NCI-H146 treated with DMSO at 0.1 percent for 48 hours (cell line): Measurements from ENCODE around the gene TAS1R3.

Source experiments
- DNase-seq: peaks from one replicate; lab custom pipeline; 2025; ENCODE audit not compliant: unreplicated experiment; lab: John Stamatoyannopoulos, UW

TAS1R3 gene

GRCh38 chr1:1294250-1294890 lies 36.7 kb upstream of the TAS1R3 start:
- DNase-seq = no peak

GRCh38 chr1:1295154-1295923 lies 35.7 kb upstream of the TAS1R3 start:
- DNase-seq = no peak

- no peak for DNase-seq
Measured at GRCh38 chr1:1296070-1297061, 34.7 kb upstream of the TAS1R3 start.

GRCh38 chr1:1297802-1298424 lies 33.2 kb upstream of the TAS1R3 start:
- no peak for DNase-seq

GRCh38 chr1:1298861-1299685 lies 32.0 kb upstream of the TAS1R3 start:
- no peak for DNase-seq

GRCh38 chr1:1299686-1300351 lies 31.3 kb upstream of the TAS1R3 start:
- DNase-seq = no peak

- no peak for DNase-seq
Measured at GRCh38 chr1:1300352-1300739, 30.7 kb upstream of the TAS1R3 start.

- DNase-seq = no peak
Measured at GRCh38 chr1:1302006-1302430, 29.1 kb upstream of the TAS1R3 start.

- DNase-seq = no peak
Measured at GRCh38 chr1:1302951-1303509, 28.1 kb upstream of the TAS1R3 start.

GRCh38 chr1:1303736-1304135 lies 27.3 kb upstream of the TAS1R3 start:
- DNase-seq = no peak

GRCh38 chr1:1304331-1305299 lies 26.5 kb upstream of the TAS1R3 start:
- peak; percentile 10 for DNase-seq

- no peak for DNase-seq
Measured at GRCh38 chr1:1305300-1306069, 25.6 kb upstream of the TAS1R3 start.

- DNase-seq = no peak
Measured at GRCh38 chr1:1306070-1306660, 24.9 kb upstream of the TAS1R3 start.

GRCh38 chr1:1306661-1307260 lies 24.3 kb upstream of the TAS1R3 start:
- DNase-seq = no peak

GRCh38 chr1:1307261-1307922 lies 23.7 kb upstream of the TAS1R3 start:
- no peak for DNase-seq
